ENCODE measurements around the gene SORBS1. TPM values are rescaled to one million over a fixed set of nuclear protein-coding genes. Genes with fewer than 3 reads are reported as not detected.
A peak's percentile ranks its signal among the peaks of the same experiment; 100 is the strongest.

SORBS1 gene
- total RNA-seq, 6 experiments from 2014 or later, result 0.05 to 0.26 (median 0.18) TPM

DNA sequence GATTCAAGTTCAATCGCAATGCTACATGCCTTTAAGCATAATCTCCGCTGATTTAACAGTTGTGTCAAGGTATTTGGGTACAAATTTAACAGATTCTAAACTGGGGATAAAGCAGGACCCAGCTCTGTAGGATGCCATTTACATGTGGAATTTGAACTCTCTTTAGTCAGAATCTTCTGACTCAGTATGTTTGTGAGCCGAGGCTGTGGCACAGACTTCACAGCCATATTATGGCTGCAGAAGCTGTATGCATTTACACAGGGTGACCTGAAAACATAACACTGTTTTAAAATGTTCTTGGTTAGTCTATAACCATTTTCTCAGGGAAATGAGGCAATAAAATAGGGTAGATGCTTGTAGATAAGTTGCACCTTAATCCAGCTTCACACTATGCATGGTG is 279.1 kb downstream of the SORBS1 start:
- H3K9me3 Mint-ChIP-seq, result no peaks in the 10 kb centered on the region
- H3K27ac Mint-ChIP-seq, result no peak overlapping the region
- no peak overlapping the region for H3K4me3 Mint-ChIP-seq
- 0 out of 2 replicates have a peak, but pooled peaks cover 4% of the 10 kb centered on the region for H3K36me3 Mint-ChIP-seq (ENCODE audit: low read depth)
- TF ChIP-seq, protein P1, sequence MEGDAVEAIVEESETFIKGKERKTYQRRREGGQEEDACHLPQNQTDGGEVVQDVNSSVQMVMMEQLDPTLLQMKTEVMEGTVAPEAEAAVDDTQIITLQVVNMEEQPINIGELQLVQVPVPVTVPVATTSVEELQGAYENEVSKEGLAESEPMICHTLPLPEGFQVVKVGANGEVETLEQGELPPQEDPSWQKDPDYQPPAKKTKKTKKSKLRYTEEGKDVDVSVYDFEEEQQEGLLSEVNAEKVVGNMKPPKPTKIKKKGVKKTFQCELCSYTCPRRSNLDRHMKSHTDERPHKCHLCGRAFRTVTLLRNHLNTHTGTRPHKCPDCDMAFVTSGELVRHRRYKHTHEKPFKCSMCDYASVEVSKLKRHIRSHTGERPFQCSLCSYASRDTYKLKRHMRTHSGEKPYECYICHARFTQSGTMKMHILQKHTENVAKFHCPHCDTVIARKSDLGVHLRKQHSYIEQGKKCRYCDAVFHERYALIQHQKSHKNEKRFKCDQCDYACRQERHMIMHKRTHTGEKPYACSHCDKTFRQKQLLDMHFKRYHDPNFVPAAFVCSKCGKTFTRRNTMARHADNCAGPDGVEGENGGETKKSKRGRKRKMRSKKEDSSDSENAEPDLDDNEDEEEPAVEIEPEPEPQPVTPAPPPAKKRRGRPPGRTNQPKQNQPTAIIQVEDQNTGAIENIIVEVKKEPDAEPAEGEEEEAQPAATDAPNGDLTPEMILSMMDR (IDR thresholded peaks at IDR 0.05), result no peak
- no peak for DNase-seq
- H3K27me3 Mint-ChIP-seq (ENCODE audit: insufficient read depth), result no peaks in the 10 kb centered on the region
- peaks cover 70% of the 10 kb centered on the region for H3K4me1 Mint-ChIP-seq (ENCODE audit: low read depth)

DNA sequence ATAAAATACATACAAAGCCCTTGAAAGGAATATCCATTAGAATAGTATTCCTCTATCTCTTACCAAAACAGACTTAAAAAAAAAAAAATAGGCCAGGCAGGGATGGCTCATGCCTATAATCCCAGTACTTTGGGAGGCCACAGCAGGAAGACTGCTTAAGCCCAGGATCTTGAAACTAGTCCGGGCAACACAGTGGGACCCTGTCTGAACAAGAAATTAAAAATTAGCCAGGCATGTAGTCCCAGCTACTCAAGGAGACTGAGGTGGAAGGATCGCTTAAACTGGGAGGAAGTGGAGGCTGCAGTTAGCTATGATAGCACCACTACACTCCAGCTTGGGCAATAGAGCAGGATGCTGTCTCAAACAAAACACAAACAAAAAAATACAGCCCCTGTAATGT is 280.0 kb downstream of the SORBS1 start:
- H3K9me3 Mint-ChIP-seq, result no peaks in the 10 kb centered on the region
- DNase-seq, result no peak
- H3K4me1 Mint-ChIP-seq (ENCODE audit: low read depth), result peaks cover 69% of the 10 kb centered on the region
- TF ChIP-seq, protein P1 (IDR thresholded peaks at IDR 0.05), result no peak
- H3K27ac Mint-ChIP-seq, result peak overlapping the region; percentile 44
- H3K36me3 Mint-ChIP-seq (ENCODE audit: low read depth), result peaks cover 8% of the 10 kb centered on the region; the same call in 1 of the 2 replicates
- H3K4me3 Mint-ChIP-seq, result no peak overlapping the region
- H3K27me3 Mint-ChIP-seq (ENCODE audit: insufficient read depth), result no peaks in the 10 kb centered on the region

DNA sequence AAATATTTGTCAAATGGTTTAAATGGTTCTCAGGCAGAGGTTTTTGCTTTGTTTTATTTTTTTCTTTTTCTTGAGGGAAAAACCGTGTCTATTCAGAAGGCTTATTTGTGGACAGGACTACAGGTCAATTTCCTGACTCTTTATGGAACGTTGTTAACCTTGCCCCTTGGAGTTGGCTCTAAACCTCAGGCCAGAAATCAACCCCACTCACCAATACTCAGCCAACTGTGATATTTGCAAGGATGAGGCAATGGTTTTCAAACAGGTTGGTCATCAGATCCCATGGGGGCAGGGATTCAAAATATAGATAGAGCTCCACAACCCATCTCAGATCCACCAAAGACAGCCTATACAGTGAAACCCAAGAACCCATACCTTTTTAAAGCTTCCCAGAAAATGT is 280.5 kb downstream of the SORBS1 start:
- peaks cover 8% of the 10 kb centered on the region; the same call in 1 of the 2 replicates for H3K36me3 Mint-ChIP-seq (ENCODE audit: low read depth)
- H3K4me3 Mint-ChIP-seq, result no peak overlapping the region
- H3K4me1 Mint-ChIP-seq (ENCODE audit: low read depth), result peaks cover 72% of the 10 kb centered on the region

DNA sequence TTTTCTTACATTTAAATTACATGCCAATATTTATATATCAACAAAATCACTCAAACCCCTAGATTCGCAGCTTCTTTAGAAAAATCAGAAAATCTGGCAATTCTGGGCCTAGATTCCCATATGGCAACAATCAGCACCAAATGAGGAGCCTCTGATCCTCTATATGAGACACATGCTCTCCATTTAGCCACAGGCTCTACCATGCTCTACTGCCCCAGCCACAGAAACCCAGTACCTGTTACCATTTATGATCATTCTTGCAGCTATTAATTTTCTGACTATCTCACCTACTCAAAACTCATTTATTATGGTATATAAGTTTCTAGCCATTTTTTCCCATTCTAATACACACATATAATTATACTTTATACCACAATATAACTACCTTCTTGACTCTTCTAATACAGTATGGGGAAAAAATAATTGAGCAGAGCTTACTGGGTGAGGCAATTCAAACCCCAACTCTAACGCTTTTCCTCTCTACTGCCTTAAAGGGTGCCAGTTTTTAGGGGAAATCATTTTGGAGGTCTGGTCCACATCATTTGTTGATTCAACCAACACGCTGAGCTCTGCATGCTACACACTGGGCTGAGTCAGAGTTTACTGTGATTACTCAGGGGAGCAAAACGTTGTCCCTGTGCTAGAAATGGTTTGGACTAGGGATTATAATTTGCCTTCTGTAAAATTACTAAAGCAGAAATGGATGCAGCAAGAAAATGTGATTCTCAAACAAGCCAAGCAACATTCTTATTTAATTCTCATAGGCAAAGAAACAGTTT is 281.9 kb downstream of the SORBS1 start:
- TF ChIP-seq, protein P1 (IDR thresholded peaks at IDR 0.05), result no peak
- peak; percentile 75 for DNase-seq
- Mint-ChIP-seq H3K9me3 (no peaks in the 10 kb centered on the region), H3K27me3 (ENCODE audit: insufficient read depth) (no peaks in the 10 kb centered on the region; the same call in 1 of the 2 replicates), H3K36me3 (ENCODE audit: low read depth) (peaks cover 12% of the 10 kb centered on the region), H3K4me3 (peak overlapping the region; percentile 44), H3K4me1 (ENCODE audit: low read depth) (peaks cover 77% of the 10 kb centered on the region), H3K27ac (peak overlapping the region; percentile 88)

More for the DNA sequence above, 280.5 kb downstream of the SORBS1 start:
- TF ChIP-seq, protein P1 (IDR thresholded peaks at IDR 0.05), result no peak
- DNase-seq, result no peak
- Mint-ChIP-seq H3K27me3 (ENCODE audit: insufficient read depth) (no peaks in the 10 kb centered on the region), H3K9me3 (no peaks in the 10 kb centered on the region), H3K27ac (peak overlapping the region; percentile 44)

DNA sequence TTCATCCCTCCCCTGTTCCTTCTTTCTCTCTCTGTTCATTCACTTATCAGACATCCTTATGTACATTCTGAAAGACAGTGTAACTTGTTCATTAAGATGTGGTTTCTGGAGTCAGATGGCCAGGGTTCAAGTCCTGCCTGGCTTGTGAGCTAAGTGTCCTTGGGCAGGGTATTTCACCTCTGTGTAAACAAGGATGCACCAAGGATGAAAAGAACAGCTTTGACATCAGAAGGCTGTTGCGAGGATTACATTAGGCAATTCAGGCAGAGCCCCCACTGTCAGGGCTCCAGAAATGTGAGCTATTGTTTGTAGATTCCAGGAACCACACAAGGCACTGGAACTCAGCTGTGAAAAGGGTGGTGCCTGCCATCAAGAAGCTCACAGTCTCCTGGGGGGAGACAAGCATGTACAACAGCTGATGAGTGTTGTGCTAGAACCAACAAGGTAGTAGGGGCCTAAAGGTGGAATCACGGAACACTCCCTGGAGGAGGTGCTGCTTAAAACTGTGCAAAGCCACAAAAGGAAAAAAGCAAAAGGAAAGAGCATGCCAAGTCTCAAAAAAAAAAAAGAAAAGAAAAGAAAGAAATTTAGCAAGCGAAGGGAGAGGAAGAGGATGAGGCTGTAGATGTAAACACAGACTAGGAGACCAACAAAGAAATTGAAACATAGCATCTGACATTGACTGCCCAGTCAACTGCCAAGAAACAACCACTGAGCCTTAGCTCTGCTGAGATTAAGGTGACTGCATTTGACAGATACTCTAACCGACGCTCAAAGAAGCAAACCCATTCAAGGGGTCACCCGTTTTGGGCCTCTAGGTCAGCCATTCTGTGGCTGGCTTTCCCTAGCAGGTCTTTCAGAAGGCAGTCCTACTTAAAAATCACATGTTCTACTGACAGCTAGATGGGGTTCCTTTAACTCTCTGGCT is 282.8 kb downstream of the SORBS1 start:
- TF ChIP-seq, protein P1 (IDR thresholded peaks at IDR 0.05), result no peak
- no peaks in the 10 kb centered on the region for H3K9me3 Mint-ChIP-seq
- DNase-seq, result no peak
- peaks cover 12% of the 10 kb centered on the region for H3K36me3 Mint-ChIP-seq (ENCODE audit: low read depth)
- peak overlapping the region; percentile 88 for H3K27ac Mint-ChIP-seq
- 0 out of 2 replicates have a peak overlapping the region, but pooled peaks have one; percentile 44 for H3K4me3 Mint-ChIP-seq
- no peaks in the 10 kb centered on the region; the same call in 1 of the 2 replicates for H3K27me3 Mint-ChIP-seq (ENCODE audit: insufficient read depth)
- H3K4me1 Mint-ChIP-seq (ENCODE audit: low read depth), result peaks cover 86% of the 10 kb centered on the region

All from HFFc6 (cell line).